WERI-Rb-1 (cell line): Measurements from ENCODE around the gene WDR27.

Source experiments
- DNase-seq: peaks from one replicate; pipeline ENCODE4 v3.0.0-alpha.2; 2020
- H3K27ac ChIP-seq: fragments of 250-450 bp; sonication (Bioruptor Pico); 2 replicates; pipeline ENCODE4 v1.5.1; 2020; ENCODE audit warnings: mild to moderate bottlenecking, moderate library complexity
- H3K27me3 ChIP-seq: fragments of 250-450 bp; sonication (Bioruptor Pico); 2 replicates; pipeline ENCODE4 v1.5.1; 2021; ENCODE audit warnings: mild to moderate bottlenecking, low read depth, moderate library complexity; ENCODE audit not compliant: insufficient read depth, severe bottlenecking
- H3K36me3 ChIP-seq: fragments of 250-450 bp; sonication (Bioruptor Pico); 2 replicates; pipeline ENCODE4 v1.5.1; 2020; ENCODE audit warnings: mild to moderate bottlenecking, moderate library complexity
- H3K4me3 ChIP-seq: 2 replicates; pipeline ENCODE4 v1.5.1; 2011; ENCODE audit warnings: low read depth, mild to moderate bottlenecking, control low read depth, low read length
- H3K9me3 ChIP-seq: fragments of 250-450 bp; sonication (Bioruptor Pico); 2 replicates; pipeline ENCODE4 v1.5.1; 2021; ENCODE audit warnings: mild to moderate bottlenecking, moderate library complexity; ENCODE audit not compliant: severe bottlenecking
- TF ChIP-seq, protein P1 (sequence below): IDR thresholded peaks from 2 replicates; pipeline ENCODE4 v1.5.1; 2011; ENCODE audit warnings: low read depth, mild to moderate bottlenecking, control low read depth, inconsistent platforms, low read length

Gene WDR27

DNA sequence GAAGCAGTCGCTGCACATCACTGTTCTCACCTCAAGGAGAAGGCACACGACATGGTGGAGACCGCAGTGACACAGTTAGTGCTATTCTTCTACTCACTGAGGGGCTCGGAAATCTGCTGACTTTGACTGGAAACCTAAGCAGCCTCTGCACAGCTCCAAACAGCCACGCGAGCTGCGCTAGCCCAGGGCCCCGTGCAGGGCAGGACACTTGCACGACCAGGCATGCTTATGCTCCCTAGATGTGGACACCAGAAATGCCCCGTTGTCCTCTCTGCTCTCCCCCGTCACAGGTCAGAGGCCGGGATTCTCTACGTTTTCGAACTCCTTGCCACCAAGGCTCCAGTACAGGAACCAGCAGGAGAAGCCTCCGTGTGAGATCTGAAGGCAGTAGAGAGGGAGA lies 201.1 kb downstream of the WDR27 start:
- H3K27me3 ChIP-seq, result no peaks in the 10 kb centered on the region
- no peak overlapping the region for H3K27ac ChIP-seq
- no peak for DNase-seq
- no peaks in the 10 kb centered on the region for H3K9me3 ChIP-seq
- no peaks in the 10 kb centered on the region for H3K36me3 ChIP-seq
- no peak overlapping the region for H3K4me3 ChIP-seq
- TF ChIP-seq, protein P1, sequence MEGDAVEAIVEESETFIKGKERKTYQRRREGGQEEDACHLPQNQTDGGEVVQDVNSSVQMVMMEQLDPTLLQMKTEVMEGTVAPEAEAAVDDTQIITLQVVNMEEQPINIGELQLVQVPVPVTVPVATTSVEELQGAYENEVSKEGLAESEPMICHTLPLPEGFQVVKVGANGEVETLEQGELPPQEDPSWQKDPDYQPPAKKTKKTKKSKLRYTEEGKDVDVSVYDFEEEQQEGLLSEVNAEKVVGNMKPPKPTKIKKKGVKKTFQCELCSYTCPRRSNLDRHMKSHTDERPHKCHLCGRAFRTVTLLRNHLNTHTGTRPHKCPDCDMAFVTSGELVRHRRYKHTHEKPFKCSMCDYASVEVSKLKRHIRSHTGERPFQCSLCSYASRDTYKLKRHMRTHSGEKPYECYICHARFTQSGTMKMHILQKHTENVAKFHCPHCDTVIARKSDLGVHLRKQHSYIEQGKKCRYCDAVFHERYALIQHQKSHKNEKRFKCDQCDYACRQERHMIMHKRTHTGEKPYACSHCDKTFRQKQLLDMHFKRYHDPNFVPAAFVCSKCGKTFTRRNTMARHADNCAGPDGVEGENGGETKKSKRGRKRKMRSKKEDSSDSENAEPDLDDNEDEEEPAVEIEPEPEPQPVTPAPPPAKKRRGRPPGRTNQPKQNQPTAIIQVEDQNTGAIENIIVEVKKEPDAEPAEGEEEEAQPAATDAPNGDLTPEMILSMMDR, result no peak

DNA sequence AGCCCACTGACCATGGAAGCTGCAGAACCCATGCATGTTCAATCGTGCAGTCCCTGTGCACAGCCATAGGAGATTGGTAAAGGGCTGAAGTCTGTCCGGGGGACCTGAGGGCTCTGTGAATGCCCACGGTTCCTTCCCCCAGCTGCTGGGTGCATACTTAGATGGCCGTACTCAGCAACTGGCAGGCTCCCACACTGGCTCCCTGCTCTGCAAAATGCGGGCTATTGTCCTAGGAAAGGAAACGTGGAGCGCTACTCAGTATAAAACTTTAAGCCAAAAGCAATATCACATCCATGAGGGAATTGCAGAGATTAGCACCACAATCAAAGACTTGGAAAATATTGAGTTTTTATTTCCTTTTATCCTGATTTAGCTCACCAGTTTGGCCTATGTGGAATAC lies 202.0 kb downstream of the WDR27 start:
- no peak for DNase-seq
- Histone ChIP-seq H3K27me3 (no peaks in the 10 kb centered on the region), H3K4me3 (no peak overlapping the region), H3K9me3 (no peaks in the 10 kb centered on the region), H3K36me3 (no peaks in the 10 kb centered on the region), H3K27ac (no peak overlapping the region)
- TF ChIP-seq, protein P1, result no peak

DNA sequence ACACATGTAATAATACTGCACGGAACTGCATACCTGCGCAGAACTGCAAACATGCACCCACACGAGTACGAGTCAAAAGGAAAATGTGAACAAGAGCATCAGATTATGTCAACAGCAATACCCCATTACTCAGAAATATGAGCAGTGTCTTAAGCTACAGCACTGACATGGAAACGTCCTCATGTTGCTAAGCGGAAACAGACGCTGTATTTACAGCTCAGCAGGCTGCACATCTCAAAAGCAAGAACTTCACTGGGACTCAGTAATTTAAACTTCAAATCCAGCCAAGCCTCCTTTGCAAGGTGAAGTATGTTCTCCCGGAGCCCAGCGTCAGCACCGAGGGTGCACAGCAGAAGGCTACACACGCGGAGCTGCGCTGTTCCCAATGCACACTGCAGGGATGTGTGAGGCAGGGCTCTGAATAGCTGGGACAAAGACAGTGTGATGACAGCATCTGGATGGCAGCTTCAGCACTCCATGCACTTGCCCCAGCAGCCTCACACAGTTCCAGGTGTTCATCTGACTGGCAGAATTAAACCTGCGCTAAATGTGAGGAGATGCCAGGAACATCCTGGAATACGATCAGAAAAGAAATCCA lies 202.8 kb downstream of the WDR27 start:
- no peak overlapping the region for H3K4me3 ChIP-seq
- no peak overlapping the region for H3K27ac ChIP-seq
- TF ChIP-seq, protein P1, result no peak
- H3K27me3 ChIP-seq, result no peaks in the 10 kb centered on the region
- H3K36me3 ChIP-seq, result no peaks in the 10 kb centered on the region
- no peak for DNase-seq
- no peaks in the 10 kb centered on the region for H3K9me3 ChIP-seq

DNA sequence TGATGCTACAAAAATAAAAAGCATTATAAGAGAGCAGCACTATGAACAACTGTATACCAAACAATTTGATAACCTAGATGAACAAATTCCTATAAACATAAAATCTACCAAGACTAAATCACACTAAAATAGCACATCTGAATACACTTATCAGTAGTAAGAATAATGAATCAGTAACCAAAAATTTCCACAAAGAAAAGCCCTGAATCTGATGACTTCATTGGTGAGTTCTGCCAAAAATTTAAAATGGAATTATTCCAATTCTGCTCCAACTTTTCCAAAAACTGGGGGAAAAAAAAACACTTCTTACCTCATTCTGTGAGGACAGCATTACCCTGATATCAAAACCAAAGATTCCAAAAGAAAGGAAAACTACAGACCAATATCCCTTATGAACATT lies 206.2 kb downstream of the WDR27 start:
- Histone ChIP-seq H3K27me3 (no peaks in the 10 kb centered on the region), H3K36me3 (no peaks in the 10 kb centered on the region), H3K9me3 (no peaks in the 10 kb centered on the region), H3K4me3 (no peak overlapping the region), H3K27ac (no peak overlapping the region)
- TF ChIP-seq, protein P1, result no peak
- no peak for DNase-seq

DNA sequence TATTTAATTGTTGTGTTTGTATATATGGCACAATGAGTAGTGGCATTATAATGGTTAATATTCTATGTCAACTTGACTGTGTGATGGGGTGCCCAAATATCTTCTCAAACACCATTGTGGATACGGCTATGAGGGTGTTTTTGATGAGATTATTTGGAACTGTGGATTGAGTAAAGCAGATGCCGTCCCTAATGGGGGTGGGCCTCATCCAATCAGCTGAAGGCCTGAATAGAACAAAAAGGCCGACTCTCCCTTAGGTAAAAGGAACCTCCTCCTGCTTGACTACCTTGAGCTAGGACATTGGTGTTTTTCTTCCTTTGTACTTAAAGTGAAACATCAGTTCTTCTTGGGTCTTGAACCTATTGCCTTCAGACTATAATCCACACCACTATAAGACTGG lies 207.8 kb downstream of the WDR27 start:
- TF ChIP-seq, protein P1, result no peak
- no peak overlapping the region for H3K27ac ChIP-seq
- no peaks in the 10 kb centered on the region for H3K9me3 ChIP-seq
- no peak for DNase-seq
- no peaks in the 10 kb centered on the region for H3K36me3 ChIP-seq
- H3K27me3 ChIP-seq, result no peaks in the 10 kb centered on the region
- H3K4me3 ChIP-seq, result no peak overlapping the region

DNA sequence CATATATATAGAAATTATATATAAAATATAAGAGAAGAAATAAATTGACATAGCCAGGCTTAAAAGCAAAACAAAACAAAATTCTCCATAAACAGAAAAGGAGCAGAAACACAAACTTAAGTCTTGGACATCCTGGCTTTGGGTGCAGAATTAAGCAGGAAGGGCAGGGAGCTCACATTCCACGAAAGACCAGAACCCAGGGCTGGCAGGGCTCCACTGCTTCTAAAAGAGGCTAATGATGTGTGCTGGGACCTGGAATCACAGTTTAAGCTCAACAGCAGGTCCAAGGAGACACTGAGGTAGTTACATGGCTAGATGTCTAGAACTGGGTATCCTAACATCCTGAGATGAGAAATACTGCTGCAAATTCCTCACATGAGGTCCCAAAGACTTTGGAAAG lies 210.3 kb downstream of the WDR27 start:
- TF ChIP-seq, protein P1, result no peak
- H3K4me3 ChIP-seq, result no peak overlapping the region
- no peak for DNase-seq
- H3K27ac ChIP-seq, result no peak overlapping the region
- H3K9me3 ChIP-seq, result no peaks in the 10 kb centered on the region
- H3K27me3 ChIP-seq, result no peaks in the 10 kb centered on the region
- no peaks in the 10 kb centered on the region for H3K36me3 ChIP-seq
